Neural crest cell (in vitro differentiated cells): ENCODE results near the gene PPARA. TPM values are rescaled to one million over a fixed set of nuclear protein-coding genes. Genes with fewer than 3 reads are reported as not detected.

Source experiments
- DNase-seq: peaks from one replicate; pipeline ENCODE4 v3.0.0; 2021; ENCODE audit warnings: low read depth, mixed read lengths, low spot score
- H3K27ac Mint-ChIP-seq: one replicate; pipeline ENCODE4 v1.8.0; 2021; ENCODE audit warnings: mild to moderate bottlenecking, mixed read lengths; ENCODE audit not compliant: unreplicated experiment
- H3K27me3 Mint-ChIP-seq: 2 replicates; pipeline ENCODE4 v1.8.0; 2021; ENCODE audit warnings: low read depth, mild to moderate bottlenecking, mixed read lengths
- H3K36me3 Mint-ChIP-seq: 2 replicates; pipeline ENCODE4 v1.8.0; 2021; ENCODE audit warnings: low read depth, mild to moderate bottlenecking, mixed read lengths
- H3K4me1 Mint-ChIP-seq: 2 replicates; pipeline ENCODE4 v1.8.0; 2021; ENCODE audit warnings: mixed read lengths
- H3K4me3 Mint-ChIP-seq: one replicate; pipeline ENCODE4 v1.8.0; 2021; ENCODE audit warnings: mild to moderate bottlenecking, mixed read lengths
- H3K9me3 Mint-ChIP-seq: 2 replicates; pipeline ENCODE4 v1.8.0; 2021; ENCODE audit warnings: mixed read lengths
- total RNA-seq: library from RNA; stranded (reverse); gene quantifications from 2 replicates; pipeline ENCODE4 v1.2.1, GENCODE V29; 2021
- TF ChIP-seq, protein P1 (sequence below): fragments of 200-600 bp; sonication (generic); conservative IDR thresholded peaks from 2 replicates; pipeline ENCODE4 v1.5.0; 2021; ENCODE audit warnings: antibody characterized with exemption, mild to moderate bottlenecking

PPARA gene
- total RNA-seq, 1 donor from 2014 or later = 15.6 TPM

DNA sequence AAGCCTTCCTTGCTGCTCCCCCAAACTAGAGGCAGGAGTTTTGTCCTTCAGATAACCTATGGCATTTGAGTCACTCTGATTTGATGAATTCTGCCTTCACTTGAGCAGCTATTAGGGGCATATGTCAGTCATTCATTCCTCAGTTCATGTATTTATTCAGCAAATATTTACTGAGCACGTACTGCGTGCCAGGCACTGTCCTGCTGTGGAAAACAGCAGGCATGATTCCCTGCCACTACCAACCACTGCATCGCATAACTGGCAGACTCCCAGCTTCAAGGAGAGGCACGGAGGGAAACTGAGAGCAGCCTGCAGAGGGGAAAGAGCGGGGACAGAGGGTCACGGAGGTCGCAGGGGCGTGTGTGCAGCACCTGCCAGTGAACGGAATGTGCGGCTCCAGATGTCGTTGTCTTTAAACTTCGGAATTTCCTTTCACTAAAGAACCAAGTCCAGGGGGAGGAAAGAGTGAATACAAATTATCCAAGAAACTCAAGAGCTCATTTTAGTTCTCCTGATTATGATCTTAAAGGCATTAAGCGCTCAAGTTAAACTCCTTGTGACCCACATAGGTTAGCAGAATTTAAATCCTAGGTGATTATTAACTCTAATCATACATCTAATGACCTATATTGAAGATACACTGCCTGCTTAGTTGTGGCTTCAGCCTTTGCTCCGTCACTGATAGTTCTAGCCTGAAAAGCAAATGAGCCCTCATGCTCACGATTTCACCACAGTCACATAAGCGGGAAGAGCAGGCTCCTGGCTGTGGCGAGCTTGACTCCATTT is 12.6 kb downstream of the PPARA start:
- H3K27ac Mint-ChIP-seq = no peak overlapping the region
- no peak for DNase-seq
- H3K4me3 Mint-ChIP-seq = no peak overlapping the region
- H3K9me3 Mint-ChIP-seq = no peaks in the 10 kb centered on the region
- no peaks in the 10 kb centered on the region for H3K4me1 Mint-ChIP-seq
- H3K27me3 Mint-ChIP-seq = no peaks in the 10 kb centered on the region
- H3K36me3 Mint-ChIP-seq = no peaks in the 10 kb centered on the region
- TF ChIP-seq, protein P1, sequence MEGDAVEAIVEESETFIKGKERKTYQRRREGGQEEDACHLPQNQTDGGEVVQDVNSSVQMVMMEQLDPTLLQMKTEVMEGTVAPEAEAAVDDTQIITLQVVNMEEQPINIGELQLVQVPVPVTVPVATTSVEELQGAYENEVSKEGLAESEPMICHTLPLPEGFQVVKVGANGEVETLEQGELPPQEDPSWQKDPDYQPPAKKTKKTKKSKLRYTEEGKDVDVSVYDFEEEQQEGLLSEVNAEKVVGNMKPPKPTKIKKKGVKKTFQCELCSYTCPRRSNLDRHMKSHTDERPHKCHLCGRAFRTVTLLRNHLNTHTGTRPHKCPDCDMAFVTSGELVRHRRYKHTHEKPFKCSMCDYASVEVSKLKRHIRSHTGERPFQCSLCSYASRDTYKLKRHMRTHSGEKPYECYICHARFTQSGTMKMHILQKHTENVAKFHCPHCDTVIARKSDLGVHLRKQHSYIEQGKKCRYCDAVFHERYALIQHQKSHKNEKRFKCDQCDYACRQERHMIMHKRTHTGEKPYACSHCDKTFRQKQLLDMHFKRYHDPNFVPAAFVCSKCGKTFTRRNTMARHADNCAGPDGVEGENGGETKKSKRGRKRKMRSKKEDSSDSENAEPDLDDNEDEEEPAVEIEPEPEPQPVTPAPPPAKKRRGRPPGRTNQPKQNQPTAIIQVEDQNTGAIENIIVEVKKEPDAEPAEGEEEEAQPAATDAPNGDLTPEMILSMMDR = no peak

DNA sequence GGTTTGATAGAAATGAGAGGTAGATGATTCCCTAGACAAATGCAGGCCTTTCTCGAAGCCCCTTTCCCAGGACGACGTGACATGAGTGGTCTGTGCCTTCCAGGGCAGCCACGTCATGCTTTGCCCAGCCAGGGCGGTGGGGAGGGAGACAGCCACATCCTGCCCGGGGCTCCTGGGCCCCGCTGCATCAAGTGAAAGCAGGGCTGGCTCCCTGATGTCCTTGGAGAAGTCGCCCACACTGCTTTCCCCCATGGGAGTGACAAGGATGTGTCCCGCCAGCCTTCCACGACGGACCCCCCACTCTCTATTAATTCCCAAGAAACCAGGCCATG is 13.2 kb downstream of the PPARA start:
- Mint-ChIP-seq H3K27me3 (no peaks in the 10 kb centered on the region), H3K9me3 (no peaks in the 10 kb centered on the region), H3K27ac (no peak overlapping the region), H3K4me1 (no peaks in the 10 kb centered on the region), H3K36me3 (no peaks in the 10 kb centered on the region), H3K4me3 (no peak overlapping the region)
- no peak for DNase-seq
- TF ChIP-seq, protein P1 = no peak

DNA sequence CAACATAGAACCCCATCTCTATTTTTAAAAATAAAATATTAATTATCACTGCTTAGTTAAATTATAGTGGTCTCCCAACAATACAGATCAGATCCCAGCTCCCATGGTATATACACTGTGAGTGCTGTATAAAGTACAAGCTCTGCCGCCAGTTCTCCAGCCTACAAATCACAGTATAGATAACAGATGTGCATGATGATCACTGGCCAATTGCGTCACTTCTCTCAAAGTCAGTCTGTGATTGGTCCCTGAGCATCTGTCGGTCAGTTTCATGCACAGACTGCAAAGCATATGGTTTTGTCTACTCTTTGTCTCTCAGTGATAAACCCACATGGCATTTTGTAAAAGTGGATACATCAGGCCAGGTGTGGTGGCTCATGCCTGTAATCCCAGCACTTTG is 15.7 kb downstream of the PPARA start:
- H3K27me3 Mint-ChIP-seq = no peaks in the 10 kb centered on the region
- no peak overlapping the region for H3K4me3 Mint-ChIP-seq
- H3K4me1 Mint-ChIP-seq = no peaks in the 10 kb centered on the region
- TF ChIP-seq, protein P1 = no peak
- DNase-seq = no peak
- H3K36me3 Mint-ChIP-seq = no peaks in the 10 kb centered on the region
- H3K27ac Mint-ChIP-seq = no peak overlapping the region
- no peaks in the 10 kb centered on the region for H3K9me3 Mint-ChIP-seq

DNA sequence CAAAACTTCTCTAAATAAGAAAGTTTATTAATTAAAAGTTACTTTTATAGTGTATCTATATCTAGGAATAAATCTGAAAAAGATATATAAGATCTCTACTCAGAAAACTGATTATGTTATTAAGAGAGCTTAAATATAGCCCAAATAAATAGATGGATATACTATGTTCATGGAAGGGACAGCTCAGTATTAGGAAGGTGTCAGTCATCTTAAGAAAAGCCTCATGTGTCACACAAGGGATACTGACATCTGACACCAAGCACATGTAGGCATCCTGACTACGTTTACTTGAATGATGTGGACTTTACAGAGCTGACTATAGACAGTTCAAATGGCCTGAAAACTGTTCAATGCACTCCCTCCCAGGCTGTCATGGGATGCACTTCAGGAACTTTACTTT is 19.3 kb downstream of the PPARA start:
- H3K27ac Mint-ChIP-seq = no peak overlapping the region
- H3K4me1 Mint-ChIP-seq = no peaks in the 10 kb centered on the region

DNA sequence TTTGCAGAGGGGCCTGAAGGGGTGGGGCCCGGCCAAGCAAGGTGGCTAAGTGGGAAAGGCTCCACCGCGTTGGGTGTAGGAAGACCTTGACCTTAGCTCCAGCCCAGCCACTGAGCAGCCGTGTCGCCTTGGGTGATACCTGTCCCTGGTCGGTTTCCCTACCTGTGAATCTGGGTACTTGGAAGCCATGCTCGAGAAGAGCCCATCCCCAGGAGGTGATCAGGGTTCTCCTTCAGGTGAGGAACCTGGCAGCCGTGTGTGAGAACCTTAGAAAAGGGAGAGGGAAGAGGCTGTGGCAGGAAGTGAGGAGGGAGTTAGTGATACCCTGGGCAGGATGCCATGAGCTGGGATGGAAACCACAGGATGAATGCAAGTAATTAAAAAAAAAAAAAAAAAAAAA is 21.6 kb downstream of the PPARA start:
- Mint-ChIP-seq H3K9me3 (no peaks in the 10 kb centered on the region), H3K4me1 (no peaks in the 10 kb centered on the region), H3K36me3 (no peaks in the 10 kb centered on the region), H3K27ac (no peak overlapping the region), H3K27me3 (no peaks in the 10 kb centered on the region), H3K4me3 (no peak overlapping the region)
- TF ChIP-seq, protein P1 = no peak
- DNase-seq = no peak

More for the DNA sequence above, 19.3 kb downstream of the PPARA start:
- no peak overlapping the region for H3K4me3 Mint-ChIP-seq
- no peaks in the 10 kb centered on the region for H3K36me3 Mint-ChIP-seq
- no peaks in the 10 kb centered on the region for H3K27me3 Mint-ChIP-seq
- H3K9me3 Mint-ChIP-seq = no peaks in the 10 kb centered on the region
- DNase-seq = no peak
- TF ChIP-seq, protein P1 = no peak
